Neutrophil (primary cell): ENCODE results near the gene FKBP6.
"Not testable (repeated sequence)": the region's sequence is repeated elsewhere in the genome, so short reads cannot be mapped to it uniquely, and the experiment has no call there.

Experiments used
- H3K27ac ChIP-seq: fragments of 200-600 bp; sonication (generic); 2 replicates; pipeline ENCODE4 v1.5.1; 2016; ENCODE audit warnings: mild to moderate bottlenecking, moderate library complexity
- H3K27me3 ChIP-seq: fragments of 200-600 bp; sonication (generic); 2 replicates; pipeline ENCODE4 v1.6.0; 2016; ENCODE audit warnings: mild to moderate bottlenecking
- H3K36me3 ChIP-seq: fragments of 200-600 bp; sonication (generic); 2 replicates; pipeline ENCODE4 v1.5.1; 2017
- H3K4me1 ChIP-seq, 2 experiments: fragments of 200-600 bp in 1 of 2; sonication (generic) in 1 of 2; 1 replicate in 1 of 2; 2 replicates in 1 of 2; pipeline versions ENCODE4 v1.5.1 to v1.6.1; 2013 to 2016; ENCODE audit warnings: low read depth in 1 of 2, low read length in 1 of 2, mild to moderate bottlenecking in 1 of 2, moderate library complexity in 1 of 2; ENCODE audit not compliant: control insufficient read depth in 1 of 2, insufficient read depth in 1 of 2
- H3K4me3 ChIP-seq, 2 experiments: fragments of 200-600 bp in 1 of 2; sonication (generic) in 1 of 2; 1 replicate in 1 of 2; 2 replicates in 1 of 2; pipeline ENCODE4 v1.5.1; 2013 to 2016; ENCODE audit warnings: low read depth in 1 of 2, low read length in 1 of 2, mild to moderate bottlenecking in 1 of 2, moderate library complexity in 1 of 2
- H3K9me3 ChIP-seq: fragments of 200-600 bp; sonication (generic); 2 replicates; pipeline ENCODE4 v1.5.1; 2016
- CTCF ChIP-seq: fragments of 200-600 bp; sonication (generic); IDR thresholded peaks from 2 replicates; pipeline ENCODE4 v1.5.1; 2016; ENCODE audit warnings: antibody characterized with exemption

The FKBP6 gene

GRCh38 chr7:73376671-73377412 lies 48.9 kb downstream of the FKBP6 start:
- peaks cover 20% of the 10 kb centered on the region for H3K27me3 ChIP-seq
- no peak overlapping the region for H3K4me3 ChIP-seq
- no peaks in the 10 kb centered on the region for H3K36me3 ChIP-seq
- H3K9me3 ChIP-seq: no peaks in the 10 kb centered on the region
- no peak overlapping the region for H3K27ac ChIP-seq
- no peak for TF ChIP-seq CTCF
- peaks cover 36 to 38% of the 10 kb centered on the region in 2 experiments for H3K4me1 ChIP-seq

GRCh38 chr7:73377413-73378200 lies 49.6 kb downstream of the FKBP6 start:
- H3K27ac ChIP-seq, H3K9me3 ChIP-seq, H3K36me3 ChIP-seq, H3K4me3 ChIP-seq: not testable (repeated sequence)
- Histone ChIP-seq H3K4me1 (peaks cover 44 to 46% of the 10 kb centered on the region in 2 experiments), H3K27me3 (peaks cover 20% of the 10 kb centered on the region)

- Histone ChIP-seq H3K4me1 (peaks cover 28 to 31% of the 10 kb centered on the region in 2 experiments), H3K36me3 (no peaks in the 10 kb centered on the region)
- no peak for TF ChIP-seq CTCF
Observed at GRCh38 chr7:73382934-73383503, 55.1 kb downstream of the FKBP6 start.

GRCh38 chr7:73387221-73387828 lies 59.4 kb downstream of the FKBP6 start:
- H3K36me3 ChIP-seq: no peaks in the 10 kb centered on the region
- H3K4me1 ChIP-seq: peaks cover 13 to 21% of the 10 kb centered on the region in 2 experiments
- H3K27me3 ChIP-seq: no peaks in the 10 kb centered on the region
- H3K9me3 ChIP-seq: peaks cover 10% of the 10 kb centered on the region
- H3K27ac ChIP-seq: no peak overlapping the region
- H3K4me3 ChIP-seq: no peak overlapping the region
- TF ChIP-seq CTCF: no peak

More at GRCh38 chr7:73382934-73383503, 55.1 kb downstream of the FKBP6 start:
- Histone ChIP-seq H3K27ac (peak overlapping the region; percentile 78), H3K27me3 (peaks cover 2% of the 10 kb centered on the region), H3K9me3 (peaks cover 7% of the 10 kb centered on the region), H3K4me3 (peak overlapping the region; percentile 18 to 31)

GRCh38 chr7:73387908-73388414 lies 60.0 kb downstream of the FKBP6 start:
- Histone ChIP-seq H3K36me3 (no peaks in the 10 kb centered on the region), H3K9me3 (peaks cover 10% of the 10 kb centered on the region), H3K27me3 (no peaks in the 10 kb centered on the region), H3K27ac (no peak overlapping the region), H3K4me3 (no peak overlapping the region), H3K4me1 (peaks cover 7 to 15% of the 10 kb centered on the region in 2 experiments)
- no peak for TF ChIP-seq CTCF
